Measurements from ENCODE around the gene ATP11A. TPM values are rescaled to one million over a fixed set of nuclear protein-coding genes. Genes with fewer than 3 reads are reported as not detected.
A peak's percentile ranks its signal among the peaks of the same experiment; 100 is the strongest.

ATP11A gene
- total and polyA plus RNA-seq, 11 donors: 20.5 to 146 (median 91.2) TPM

GRCh38 chr13:112703449-112704284 is 13.8 kb downstream of the ATP11A start:
- no peaks in the 10 kb centered on the region for H3K36me3 ChIP-seq
- ATAC-seq (no peak), DNase-seq (no peak)
- H3K27me3 ChIP-seq: no peaks in the 10 kb centered on the region
- TF ChIP-seq CTCF (IDR thresholded peaks at IDR 0.05) (no peak), POLR2A (IDR thresholded peaks at IDR 0.05) (no peak)
- no peaks in the 10 kb centered on the region for H3K9me3 ChIP-seq
- H3K27ac ChIP-seq: peak overlapping the region in 10 of 12 donors; percentile 1 to 79 (median 67)
- WGBS, 4 donors: 78 to 91% (median 85%) methylated on average over 21 to 22 of the region's 22 CpGs
- intact Hi-C loops (cut with DNase I): no loop called here
- no peak overlapping the region for H3K4me3 ChIP-seq
- peaks cover 0 to 63% (median 29%) of the 10 kb centered on the region in 12 donors for H3K4me1 ChIP-seq

DNA sequence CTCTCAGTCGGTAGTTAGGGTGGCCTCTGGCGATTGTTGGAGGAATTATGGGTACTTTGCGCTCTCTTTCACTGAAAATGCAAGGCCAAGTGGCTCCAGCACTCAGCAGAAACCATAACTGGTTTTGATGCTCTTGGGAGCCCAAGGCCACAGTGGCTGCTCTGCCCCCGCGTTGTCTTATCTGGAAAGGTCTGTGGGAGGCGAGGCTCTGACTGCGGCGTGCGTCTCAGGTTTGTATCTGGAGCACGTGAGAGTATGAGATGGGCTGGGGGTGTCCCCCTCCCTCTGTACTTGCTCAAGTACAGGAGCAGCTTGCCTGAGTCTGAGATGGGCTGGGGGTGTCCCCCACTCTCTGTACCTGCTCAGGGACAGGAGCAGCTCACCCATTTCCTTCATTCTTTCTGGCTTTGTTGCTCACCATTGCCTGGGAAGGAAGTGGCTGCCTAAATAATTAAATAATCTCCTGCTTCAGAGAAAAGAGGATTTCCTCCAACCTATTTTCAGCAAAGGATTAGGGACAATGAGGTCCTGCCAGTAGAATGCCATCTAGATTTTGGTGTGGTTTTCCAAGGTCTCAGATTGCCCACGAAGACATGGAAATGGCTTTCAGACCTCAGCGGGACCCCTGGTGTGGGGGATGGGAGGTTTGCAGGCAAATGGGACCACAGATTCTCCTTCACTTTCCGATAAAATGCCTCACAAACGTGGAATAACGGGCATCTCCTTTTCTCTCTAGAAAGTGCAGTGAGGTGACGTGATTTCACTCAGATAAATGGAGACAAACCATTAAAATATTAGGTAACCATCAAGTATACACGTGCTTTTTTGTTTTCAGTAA is 14.7 kb downstream of the ATP11A start:
- peak overlapping the region; percentile 4 to 79 (median 63) for H3K27ac ChIP-seq
- H3K4me3 ChIP-seq: peak overlapping the region in 7 of 12 donors; percentile 0 to 32 (median 15)
- H3K27me3 ChIP-seq: no peaks in the 10 kb centered on the region
- H3K9me3 ChIP-seq: no peaks in the 10 kb centered on the region
- H3K4me1 ChIP-seq: peaks cover 0 to 67% (median 30%) of the 10 kb centered on the region in 12 donors
- intact Hi-C loops (cut with DNase I): no loop called here
- ATAC-seq (peak in 2 of 4 donors; percentile 4 to 27), DNase-seq (peak in 1 of 5 donors; percentile 12)
- TF ChIP-seq POLR2A (IDR thresholded peaks at IDR 0.05): no peak
- TF ChIP-seq CTCF (IDR thresholded peaks at IDR 0.05): no peak
- WGBS, 4 donors: 42 to 48% (median 46%) methylated on average over 16 to 17 of the region's 17 CpGs
- no peaks in the 10 kb centered on the region for H3K36me3 ChIP-seq

GRCh38 chr13:112705286-112705685 is 15.4 kb downstream of the ATP11A start:
- no peak for TF ChIP-seq POLR2A (IDR thresholded peaks at IDR 0.05)
- no peak for TF ChIP-seq CTCF (IDR thresholded peaks at IDR 0.05)
- Histone ChIP-seq H3K4me1 (peaks cover 6 to 67% (median 28%) of the 10 kb centered on the region in 12 donors), H3K4me3 (peak overlapping the region in 4 of 12 donors; percentile 0 to 24 (median 19)), H3K27ac (peak overlapping the region; percentile 4 to 79 (median 63)), H3K36me3 (no peaks in the 10 kb centered on the region), H3K27me3 (no peaks in the 10 kb centered on the region), H3K9me3 (no peaks in the 10 kb centered on the region)
- intact Hi-C loops (cut with DNase I): no loop called here
- ATAC-seq (no peak), DNase-seq (peak in 1 of 5 donors; percentile 13)
- 70 to 83% (median 75%) methylated on average over 17 of the region's 17 CpGs for WGBS, 4 donors

DNA sequence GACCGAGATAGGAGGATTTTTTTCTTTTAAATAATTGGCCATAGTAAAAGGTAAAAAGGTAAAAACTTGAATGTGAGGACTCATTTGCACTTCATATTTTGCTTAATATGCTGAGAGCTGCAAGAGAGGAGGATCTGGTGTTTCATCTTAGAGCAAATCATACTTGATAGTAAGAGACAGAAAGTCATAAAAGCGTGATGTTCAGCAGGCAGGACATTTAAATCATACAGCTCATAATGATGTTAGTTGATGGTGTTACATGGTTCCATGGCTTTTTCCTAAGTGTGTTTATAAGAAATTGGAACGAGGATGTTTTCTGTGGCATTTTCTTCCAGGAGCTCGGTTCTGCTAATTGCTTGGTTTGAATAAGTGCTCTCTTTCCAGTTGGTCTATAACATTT is 16.3 kb downstream of the ATP11A start:
- 93 to 98% (median 95%) methylated on average over 4 of the region's 4 CpGs for WGBS, 4 donors
- no peak for TF ChIP-seq POLR2A (IDR thresholded peaks at IDR 0.05)
- H3K27ac ChIP-seq: no peak overlapping the region
- intact Hi-C loops (cut with DNase I): no loop called here
- no peak overlapping the region for H3K4me3 ChIP-seq
- no peaks in the 10 kb centered on the region for H3K36me3 ChIP-seq
- H3K9me3 ChIP-seq: no peaks in the 10 kb centered on the region
- H3K27me3 ChIP-seq: no peaks in the 10 kb centered on the region
- H3K4me1 ChIP-seq: peaks cover 10 to 69% (median 35%) of the 10 kb centered on the region in 12 donors
- DNase-seq (no peak), ATAC-seq (no peak)
